Trophoblast cell (in vitro differentiated cells and primary cell): ENCODE measurements around the gene RAD51B.
A peak's percentile ranks its signal among the peaks of the same experiment; 100 is the strongest.

Experiments
- DNase-seq, 2 donors: peaks; one replicate each; pipeline ENCODE4 v3.0.0-alpha.2; 2016
- H2AFZ ChIP-seq: 2 replicates; pipeline ENCODE4 v1.6.1; 2013; ENCODE audit warnings: low read length, moderate library complexity, mild to moderate bottlenecking; ENCODE audit not compliant: insufficient read depth, poor library complexity
- H2AK5ac ChIP-seq: 2 replicates; pipeline ENCODE4 v1.6.1; 2013; ENCODE audit warnings: mild to moderate bottlenecking, low read length
- H2BK120ac ChIP-seq: 2 replicates; pipeline ENCODE4 v1.6.1; 2013; ENCODE audit warnings: low read length, mild to moderate bottlenecking, moderate library complexity; ENCODE audit not compliant: insufficient read depth, poor library complexity
- H2BK12ac ChIP-seq: 2 replicates; pipeline ENCODE4 v1.6.1; 2013; ENCODE audit warnings: mild to moderate bottlenecking, low read length, moderate library complexity
- H2BK5ac ChIP-seq: 2 replicates; pipeline ENCODE4 v1.6.1; 2013; ENCODE audit warnings: low read length, low read depth, moderate library complexity, mild to moderate bottlenecking; ENCODE audit not compliant: poor library complexity
- H3K14ac ChIP-seq: 2 replicates; pipeline ENCODE4 v1.6.1; 2013; ENCODE audit warnings: mild to moderate bottlenecking, low read length
- H3K18ac ChIP-seq: 2 replicates; pipeline ENCODE4 v1.6.1; 2013; ENCODE audit warnings: mild to moderate bottlenecking, low read length
- H3K23ac ChIP-seq: 2 replicates; pipeline ENCODE4 v1.6.1; 2013; ENCODE audit warnings: low read length
- H3K27ac ChIP-seq: 2 replicates; pipeline ENCODE4 v1.5.1; 2013; ENCODE audit warnings: low read depth, mild to moderate bottlenecking, inconsistent platforms, low read length, moderate library complexity
- H3K27me3 ChIP-seq: 2 replicates; pipeline ENCODE4 v1.6.1; 2013; ENCODE audit warnings: inconsistent platforms, mild to moderate bottlenecking, low read length, moderate library complexity; ENCODE audit not compliant: insufficient read depth
- H3K36me3 ChIP-seq, 2 experiments: 1 replicate in 1 of 2; 2 replicates in 1 of 2; pipeline ENCODE4 v1.6.1; 2013; ENCODE audit warnings: low read length in 2 of 2, mild to moderate bottlenecking in 2 of 2, moderate library complexity in 1 of 2; ENCODE audit not compliant: insufficient read depth in 2 of 2, control insufficient read depth in 1 of 2
- H3K4ac ChIP-seq: 2 replicates; pipeline ENCODE4 v1.6.1; 2013; ENCODE audit warnings: low read depth, mild to moderate bottlenecking, low read length, moderate library complexity
- H3K4me1 ChIP-seq, 2 experiments: 1 replicate in 1 of 2; 2 replicates in 1 of 2; pipeline ENCODE4 v1.6.1; 2013; ENCODE audit warnings: low read length in 2 of 2, mild to moderate bottlenecking in 2 of 2, moderate library complexity in 1 of 2; ENCODE audit not compliant: insufficient read depth in 2 of 2, control insufficient read depth in 1 of 2
- H3K4me2 ChIP-seq: 2 replicates; pipeline ENCODE4 v1.6.1; 2013; ENCODE audit warnings: inconsistent platforms, mild to moderate bottlenecking, low read length, moderate library complexity
- H3K4me3 ChIP-seq: 2 replicates; pipeline ENCODE4 v1.5.1; 2013; ENCODE audit warnings: mild to moderate bottlenecking, low read depth, low read length, inconsistent platforms
- H3K79me1 ChIP-seq: one replicate; pipeline ENCODE4 v1.6.1; 2013; ENCODE audit warnings: low read length
- H3K79me2 ChIP-seq: 2 replicates; pipeline ENCODE4 v1.6.1; 2013; ENCODE audit warnings: low read length, mild to moderate bottlenecking; ENCODE audit not compliant: control insufficient read depth, insufficient read depth, poor library complexity
- H3K9ac ChIP-seq: 2 replicates; pipeline ENCODE4 v1.6.1; 2013; ENCODE audit warnings: mild to moderate bottlenecking, low read length
- H3K9me3 ChIP-seq: 2 replicates; pipeline ENCODE4 v1.6.1; 2013; ENCODE audit warnings: low read depth, mild to moderate bottlenecking, control low read depth, inconsistent platforms, low read length; ENCODE audit not compliant: insufficient read depth
- H4K12ac ChIP-seq: 2 replicates; pipeline ENCODE4 v1.6.1; 2013; ENCODE audit warnings: low read depth, mild to moderate bottlenecking, low read length, moderate library complexity
- H4K8ac ChIP-seq: 2 replicates; pipeline ENCODE4 v1.6.1; 2013; ENCODE audit warnings: low read depth, mild to moderate bottlenecking, low read length, moderate library complexity
- H4K91ac ChIP-seq: one replicate; pipeline ENCODE4 v1.6.1; 2013; ENCODE audit warnings: low read depth, mild to moderate bottlenecking, low read length, moderate library complexity
- WGBS: extraction: QIAGEN DNeasy Blood & Tissue Kit; methylation state at CpG from one replicate; pipeline ENCODE4 v1.1.7; 2013; ENCODE audit warnings: missing lambda C conversion rate; ENCODE audit not compliant: insufficient read length, insufficient coverage; ENCODE audit errors: extremely low coverage; 5-methylcytosine and 5-hydroxymethylcytosine counted together

The RAD51B gene

DNA sequence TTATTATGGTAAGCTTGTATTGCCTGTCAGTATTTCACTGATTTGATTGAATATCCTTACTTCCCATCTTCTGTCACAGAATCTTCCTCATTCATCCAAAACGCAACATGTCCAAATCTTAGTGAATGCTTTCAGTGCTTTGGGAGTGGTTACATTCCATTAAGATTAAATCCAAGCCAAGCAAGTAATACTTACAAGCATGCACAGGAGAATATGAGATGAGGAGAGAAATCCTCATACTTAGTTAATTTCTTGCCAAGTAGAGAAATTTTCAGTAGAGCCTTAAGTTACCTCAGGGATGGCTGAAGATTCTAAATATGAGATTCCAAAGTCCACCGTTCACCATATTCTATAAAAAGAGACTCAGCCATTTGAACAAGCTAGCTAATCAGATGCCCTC lies 316.0 kb downstream of the RAD51B start:
- WGBS, result no CpG with 5 or more reads among the region's 2 CpGs

DNA sequence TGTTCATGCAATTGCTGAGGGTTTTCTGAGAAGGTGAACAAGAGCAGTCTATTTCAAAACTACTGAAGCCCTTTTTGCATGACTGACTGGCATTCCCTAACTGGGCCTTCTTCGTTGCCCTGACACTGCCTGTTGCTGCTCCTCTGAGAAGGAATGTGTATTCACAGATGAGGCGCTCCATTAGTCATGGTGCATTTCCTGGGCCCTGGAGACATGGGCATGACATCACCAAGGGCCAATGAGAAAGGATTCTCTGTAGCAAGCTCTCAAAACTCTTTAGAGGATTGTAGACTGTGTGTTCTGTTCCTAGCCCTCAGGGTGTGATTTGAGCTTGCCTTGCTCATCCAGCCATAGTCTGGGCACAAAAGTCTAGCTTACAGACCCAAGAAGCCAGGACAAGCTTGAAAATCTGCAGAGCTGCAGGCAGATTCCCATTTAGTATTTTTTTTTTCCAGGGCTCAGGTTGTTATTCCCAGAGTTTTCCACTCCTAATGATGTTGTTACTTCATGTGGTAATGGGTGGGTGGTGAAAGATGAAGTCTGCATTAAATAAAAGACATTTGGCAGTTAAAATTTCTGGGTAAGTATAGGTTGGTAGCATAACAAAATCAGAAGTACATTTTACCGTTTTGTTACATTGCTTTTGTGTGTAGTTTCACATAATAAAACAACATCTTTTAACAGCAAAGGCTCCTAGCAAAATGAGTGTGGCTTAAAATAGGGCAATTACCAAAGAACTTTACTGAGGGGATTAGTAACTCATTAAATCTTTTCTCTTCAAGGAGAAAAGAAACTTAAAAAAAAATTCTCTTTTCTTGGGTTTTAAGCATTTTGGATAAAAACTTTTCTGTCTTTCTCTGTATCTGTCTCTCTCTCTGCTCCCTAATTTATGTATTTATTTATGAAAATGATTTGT lies 318.4 kb downstream of the RAD51B start:
- Histone ChIP-seq H2AFZ (no peak overlapping the region), H3K18ac (no peak overlapping the region), H3K14ac (no peak overlapping the region), H4K12ac (no peak overlapping the region), H2BK120ac (no peak overlapping the region), H3K23ac (no peak overlapping the region), H2BK5ac (no peak overlapping the region), H3K9me3 (no peaks in the 10 kb centered on the region), H3K79me1 (peaks cover 21% of the 10 kb centered on the region), H3K4me2 (no peak overlapping the region), H4K8ac (no peak overlapping the region), H3K27me3 (no peaks in the 10 kb centered on the region), H3K9ac (no peak overlapping the region), H3K79me2 (peaks cover 3% of the 10 kb centered on the region), H3K4me1 (peaks cover 7 to 9% of the 10 kb centered on the region in 2 experiments), H4K91ac (no peak overlapping the region), H2AK5ac (no peak overlapping the region), H3K36me3 (no peaks in the 10 kb centered on the region), H3K4me3 (no peak overlapping the region), H3K27ac (peak overlapping the region; percentile 79), H2BK12ac (no peak overlapping the region), H3K4ac (no peak overlapping the region)
- no CpG with 5 or more reads among the region's 3 CpGs for WGBS
- peak; percentile 99 for DNase-seq

More for the DNA sequence above, 316.0 kb downstream of the RAD51B start:
- H4K12ac ChIP-seq, result no peak overlapping the region
- H3K9me3 ChIP-seq, result no peaks in the 10 kb centered on the region
- no peak overlapping the region for H3K4me2 ChIP-seq
- no peak overlapping the region for H3K4ac ChIP-seq
- H3K4me1 ChIP-seq, result peaks cover 7 to 9% of the 10 kb centered on the region in 2 experiments
- H3K23ac ChIP-seq, result no peak overlapping the region
- H2BK120ac ChIP-seq, result no peak overlapping the region
- DNase-seq, result peak in 1 of 2 donors; percentile 20
- H3K79me1 ChIP-seq, result peaks cover 19% of the 10 kb centered on the region
- H2AFZ ChIP-seq, result no peak overlapping the region
- no peak overlapping the region for H4K8ac ChIP-seq
- no peaks in the 10 kb centered on the region for H3K36me3 ChIP-seq
- H2AK5ac ChIP-seq, result no peak overlapping the region
- no peak overlapping the region for H3K4me3 ChIP-seq
- no peak overlapping the region for H2BK12ac ChIP-seq
- H4K91ac ChIP-seq, result no peak overlapping the region
- H3K9ac ChIP-seq, result no peak overlapping the region
- H3K18ac ChIP-seq, result no peak overlapping the region
- H3K27me3 ChIP-seq, result no peaks in the 10 kb centered on the region
- no peak overlapping the region for H2BK5ac ChIP-seq
- peaks cover 3% of the 10 kb centered on the region for H3K79me2 ChIP-seq
- H3K14ac ChIP-seq, result no peak overlapping the region
- peak overlapping the region; percentile 19 for H3K27ac ChIP-seq

DNA sequence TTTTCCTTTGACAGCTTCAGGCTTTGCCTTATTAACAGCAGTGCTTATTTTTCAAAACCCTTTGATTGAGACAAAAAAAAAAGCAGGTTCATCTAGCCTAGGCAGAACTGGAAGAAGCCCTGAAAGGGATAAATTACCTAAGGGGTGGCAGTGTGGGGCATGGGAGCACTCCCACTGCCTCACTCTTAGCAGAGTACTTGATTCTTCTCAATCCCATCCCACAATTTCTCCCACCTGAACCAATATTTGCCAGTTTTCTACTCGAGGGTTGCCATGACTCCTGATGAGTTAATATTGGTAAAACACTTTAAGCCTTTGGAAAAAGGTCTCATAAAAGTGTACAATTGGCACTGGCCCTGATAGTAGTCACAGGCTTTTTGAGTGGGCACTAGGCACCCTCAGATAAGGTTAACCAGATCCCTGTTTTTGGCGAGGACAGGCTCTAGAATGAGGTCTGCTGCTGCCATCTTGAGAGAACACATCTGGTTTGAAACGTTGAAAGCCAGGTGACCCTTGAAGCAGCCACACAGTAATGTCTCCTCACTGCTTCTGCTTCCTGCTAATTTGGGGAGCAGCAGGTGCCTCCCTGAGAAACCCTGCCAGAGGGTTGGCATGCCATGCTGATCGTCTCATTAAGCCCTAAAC lies 320.0 kb downstream of the RAD51B start:
- peaks cover 14 to 17% of the 10 kb centered on the region in 2 experiments for H3K4me1 ChIP-seq
- no peak overlapping the region for H3K23ac ChIP-seq
- H3K79me1 ChIP-seq, result peaks cover 33% of the 10 kb centered on the region
- peak overlapping the region; percentile 66 for H2BK12ac ChIP-seq
- H4K8ac ChIP-seq, result peak overlapping the region; percentile 9
- H3K4me3 ChIP-seq, result no peak overlapping the region
- no peaks in the 10 kb centered on the region for H3K9me3 ChIP-seq
- H2AFZ ChIP-seq, result peak overlapping the region; percentile 35
- H3K9ac ChIP-seq, result no peak overlapping the region
- peak overlapping the region; percentile 86 for H4K91ac ChIP-seq
- WGBS, result no CpG with 5 or more reads among the region's 4 CpGs
- H2BK120ac ChIP-seq, result peak overlapping the region; percentile 77
- H3K36me3 ChIP-seq, result no peaks in the 10 kb centered on the region
- H3K18ac ChIP-seq, result peak overlapping the region; percentile 85
- peaks cover 8% of the 10 kb centered on the region for H3K79me2 ChIP-seq
- peak overlapping the region; percentile 41 for H3K4ac ChIP-seq
- H3K14ac ChIP-seq, result peak overlapping the region; percentile 23
- H3K4me2 ChIP-seq, result no peak overlapping the region
- peak overlapping the region; percentile 97 for H3K27ac ChIP-seq
- no peak overlapping the region for H4K12ac ChIP-seq
- peak overlapping the region; percentile 69 for H2BK5ac ChIP-seq
- H2AK5ac ChIP-seq, result peak overlapping the region; percentile 91
- no peak for DNase-seq
- no peaks in the 10 kb centered on the region for H3K27me3 ChIP-seq

DNA sequence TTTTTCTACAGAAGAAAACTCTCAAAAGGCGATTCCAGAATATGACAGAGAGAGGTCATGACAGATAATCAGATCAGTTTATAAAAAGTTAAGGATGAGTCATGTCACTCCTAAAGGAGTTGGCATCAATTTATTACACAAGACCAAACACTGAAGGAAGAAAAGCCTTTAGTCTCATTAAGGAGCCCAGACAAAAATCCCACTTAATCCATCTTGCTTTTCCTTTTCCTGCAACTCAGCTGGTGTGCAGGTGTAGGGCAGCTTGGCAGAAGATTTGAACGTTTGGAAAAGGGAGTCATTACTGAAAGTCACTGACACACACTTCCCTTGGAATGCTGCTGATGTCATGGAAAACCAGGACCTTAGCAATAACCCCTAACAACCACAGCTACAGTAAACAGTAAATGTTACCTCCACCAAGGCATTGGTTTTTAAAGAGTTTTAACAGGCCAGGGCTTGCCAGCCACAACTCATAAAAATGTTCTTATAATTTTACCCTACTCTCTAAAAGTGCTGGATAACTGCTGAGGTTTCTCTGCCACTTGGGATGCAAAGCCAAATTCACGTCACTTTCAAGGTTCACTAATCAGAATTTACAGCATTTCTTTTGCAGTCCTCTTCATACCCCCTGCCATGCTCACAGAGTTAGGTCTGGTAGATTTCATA lies 320.6 kb downstream of the RAD51B start:
- Histone ChIP-seq H3K9ac (no peak overlapping the region), H3K4me3 (no peak overlapping the region), H2BK12ac (peak overlapping the region; percentile 71), H3K27me3 (no peaks in the 10 kb centered on the region), H3K23ac (no peak overlapping the region), H3K79me1 (peaks cover 35% of the 10 kb centered on the region), H3K18ac (peak overlapping the region; percentile 42), H3K36me3 (no peaks in the 10 kb centered on the region), H2AK5ac (peak overlapping the region; percentile 2), H2BK120ac (peak overlapping the region; percentile 91), H3K14ac (peak overlapping the region; percentile 54), H3K27ac (peak overlapping the region; percentile 97), H4K91ac (peak overlapping the region; percentile 86), H3K79me2 (peaks cover 8% of the 10 kb centered on the region), H4K8ac (peak overlapping the region; percentile 56), H3K9me3 (no peaks in the 10 kb centered on the region), H3K4me1 (peaks cover 14 to 17% of the 10 kb centered on the region in 2 experiments), H3K4me2 (no peak overlapping the region), H4K12ac (no peak overlapping the region), H2AFZ (no peak overlapping the region), H2BK5ac (peak overlapping the region; percentile 92), H3K4ac (peak overlapping the region; percentile 41)
- no CpG with 5 or more reads among the region's 3 CpGs for WGBS
- peak; percentile 80 to 91 for DNase-seq
